RWPE1 (cell line): ENCODE results near the gene NTM.

Experiments used
- CTCF ChIA-PET: fragments of 350-600 bp; sonication (Branson Sonifier 250); formaldehyde crosslinking; extraction: SDS; loops from one replicate; lab custom pipeline; 2021; lab: Yijun Ruan, JAX
- POLR2A ChIA-PET: fragments of 400-600 bp; formaldehyde crosslinking; extraction: SDS; loops from one replicate; lab custom pipeline; 2020; ENCODE audit warnings: antibody characterized with exemption; ENCODE audit not compliant: low non-redundant PET; lab: Yijun Ruan, JAX
- DNase-seq: peaks from one replicate; pipeline ENCODE4 v3.0.0; 2012; ENCODE audit warnings: low spot score
- H3K27ac ChIP-seq: fragments of 450-650 bp; 2 replicates; pipeline ENCODE4 v1.5.1; 2017
- CTCF ChIP-seq: fragments of 450-650 bp; conservative IDR thresholded peaks from 2 replicates; pipeline ENCODE4 v1.5.1; 2017; ENCODE audit warnings: low read depth, mild to moderate bottlenecking

NTM gene

GRCh38 chr11:131683666-131684065 lies 313.3 kb downstream of the NTM start:
- POLR2A ChIA-PET: no interaction called here
- no peak overlapping the region for H3K27ac ChIP-seq
- no peak for TF ChIP-seq CTCF
- CTCF ChIA-PET: interaction anchor here (0.9 kb wide), 1 partner anchor 9 kb away, joined by 4 read pairs; no protein-coding TSS in a partner anchor
- DNase-seq: no peak

- DNase-seq: no peak
- POLR2A ChIA-PET: no interaction called here
- TF ChIP-seq CTCF: no peak
- no peak overlapping the region for H3K27ac ChIP-seq
- CTCF ChIA-PET: interaction anchor here (0.9 to 1.4 kb wide), 3 partner anchors 10 kb away, joined by 3 to 5 read pairs (median 4); no protein-coding TSS in a partner anchor
Measured at GRCh38 chr11:131684111-131685060, 314.0 kb downstream of the NTM start.

GRCh38 chr11:131685206-131685605 lies 314.8 kb downstream of the NTM start:
- TF ChIP-seq CTCF: no peak
- no peak for DNase-seq
- CTCF ChIA-PET: interaction anchor here (1.1 to 1.4 kb wide), 2 partner anchors 9 to 11 kb away, joined by 3 to 5 read pairs; no protein-coding TSS in a partner anchor
- POLR2A ChIA-PET: no interaction called here
- no peak overlapping the region for H3K27ac ChIP-seq

GRCh38 chr11:131685906-131686305 lies 315.5 kb downstream of the NTM start:
- DNase-seq: no peak
- TF ChIP-seq CTCF: no peak
- ChIA-PET POLR2A (no interaction called here), CTCF (interaction anchor here (1.1 to 1.4 kb wide), 2 partner anchors 9 to 12 kb away, joined by 3 to 5 read pairs; no protein-coding TSS in a partner anchor)
- no peak overlapping the region for H3K27ac ChIP-seq

- TF ChIP-seq CTCF: no peak
- ChIA-PET POLR2A (no interaction called here), CTCF (no interaction called here)
- no peak for DNase-seq
- H3K27ac ChIP-seq: no peak overlapping the region
Measured at GRCh38 chr11:131686836-131687235, 316.4 kb downstream of the NTM start.

GRCh38 chr11:131687291-131688047 lies 317.1 kb downstream of the NTM start:
- POLR2A ChIA-PET: no interaction called here
- no peak for TF ChIP-seq CTCF
- DNase-seq: no peak
- CTCF ChIA-PET: interaction anchor here (0.5 to 1.3 kb wide), 10 partner anchors 9 to 1254 kb away, joined by 3 to 6 read pairs (median 3); no protein-coding TSS in a partner anchor
- no peak overlapping the region for H3K27ac ChIP-seq
